Measurements from ENCODE around the gene AOX1. TPM values are rescaled to one million over a fixed set of nuclear protein-coding genes. Genes with fewer than 3 reads are reported as not detected.

The AOX1 gene
- total RNA-seq, 1 donor from 2014 or later: 2.1 TPM

DNA sequence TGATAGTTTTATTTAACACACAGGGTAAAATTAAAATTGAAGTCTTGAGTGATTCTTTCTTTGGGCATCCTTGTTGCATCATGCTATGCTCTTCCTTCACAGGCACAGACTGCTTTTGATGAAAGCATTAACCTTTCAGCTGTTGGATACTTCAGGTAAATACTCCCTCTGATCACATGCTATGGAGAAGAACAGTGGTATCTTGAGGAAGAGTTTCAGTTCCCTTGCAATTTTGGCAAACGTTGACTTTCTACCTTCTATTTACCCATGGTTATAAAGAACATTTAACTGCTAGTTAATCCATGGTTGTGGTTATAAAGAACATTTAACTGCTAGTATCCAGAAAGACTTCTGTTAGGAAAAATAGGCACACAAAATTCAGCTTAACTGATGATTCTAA, 75.7 kb downstream of the AOX1 start:
- no peak overlapping the region for H3K27ac ChIP-seq (ENCODE audit: low read depth, low read length)
- H3K4me1 ChIP-seq (ENCODE audit: control insufficient read depth in 3 of 3, insufficient read depth in 3 of 3, low read length in 3 of 3): no peaks in the 10 kb centered on the region
- H3K9ac ChIP-seq (ENCODE audit: low read depth in 1 of 3, low read length in 3 of 3): no peak overlapping the region
- no peak overlapping the region for H3K4me3 ChIP-seq (ENCODE audit: low read length in 3 of 3)
- H3K27me3 ChIP-seq (ENCODE audit: control insufficient read depth in 3 of 3, insufficient read depth in 3 of 3, low read length in 3 of 3): no peaks in the 10 kb centered on the region
- no peaks in the 10 kb centered on the region for H3K36me3 ChIP-seq (ENCODE audit: control insufficient read depth in 3 of 3, insufficient read depth in 3 of 3, low read length in 3 of 3)
- no peaks in the 10 kb centered on the region for H3K9me3 ChIP-seq (ENCODE audit: control insufficient read depth in 3 of 3, low read length in 3 of 3)

DNA sequence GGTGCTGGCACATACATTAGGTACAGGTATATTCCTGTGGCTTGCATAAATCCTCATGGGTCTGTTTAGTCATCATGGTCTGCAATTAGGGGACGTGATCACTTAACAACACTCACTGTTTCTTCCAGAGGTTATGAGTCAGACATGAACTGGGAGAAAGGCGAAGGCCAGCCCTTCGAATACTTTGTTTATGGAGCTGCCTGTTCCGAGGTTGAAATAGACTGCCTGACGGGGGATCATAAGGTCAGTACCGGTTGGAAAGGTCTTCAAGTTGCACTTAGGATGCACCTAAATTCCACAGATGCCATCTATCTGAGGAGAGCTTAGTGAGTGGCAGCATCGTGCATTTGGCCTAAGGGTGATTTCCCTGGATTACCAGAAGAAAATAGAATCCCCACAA, 76.9 kb downstream of the AOX1 start:
- Histone ChIP-seq H3K9ac (ENCODE audit: low read depth in 1 of 3, low read length in 3 of 3) (no peak overlapping the region), H3K27me3 (ENCODE audit: control insufficient read depth in 3 of 3, insufficient read depth in 3 of 3, low read length in 3 of 3) (no peaks in the 10 kb centered on the region), H3K27ac (ENCODE audit: low read depth, low read length) (no peak overlapping the region), H3K36me3 (ENCODE audit: control insufficient read depth in 3 of 3, insufficient read depth in 3 of 3, low read length in 3 of 3) (no peaks in the 10 kb centered on the region), H3K9me3 (ENCODE audit: control insufficient read depth in 3 of 3, low read length in 3 of 3) (no peaks in the 10 kb centered on the region), H3K4me3 (ENCODE audit: low read length in 3 of 3) (no peak overlapping the region), H3K4me1 (ENCODE audit: control insufficient read depth in 3 of 3, insufficient read depth in 3 of 3, low read length in 3 of 3) (no peaks in the 10 kb centered on the region)

DNA sequence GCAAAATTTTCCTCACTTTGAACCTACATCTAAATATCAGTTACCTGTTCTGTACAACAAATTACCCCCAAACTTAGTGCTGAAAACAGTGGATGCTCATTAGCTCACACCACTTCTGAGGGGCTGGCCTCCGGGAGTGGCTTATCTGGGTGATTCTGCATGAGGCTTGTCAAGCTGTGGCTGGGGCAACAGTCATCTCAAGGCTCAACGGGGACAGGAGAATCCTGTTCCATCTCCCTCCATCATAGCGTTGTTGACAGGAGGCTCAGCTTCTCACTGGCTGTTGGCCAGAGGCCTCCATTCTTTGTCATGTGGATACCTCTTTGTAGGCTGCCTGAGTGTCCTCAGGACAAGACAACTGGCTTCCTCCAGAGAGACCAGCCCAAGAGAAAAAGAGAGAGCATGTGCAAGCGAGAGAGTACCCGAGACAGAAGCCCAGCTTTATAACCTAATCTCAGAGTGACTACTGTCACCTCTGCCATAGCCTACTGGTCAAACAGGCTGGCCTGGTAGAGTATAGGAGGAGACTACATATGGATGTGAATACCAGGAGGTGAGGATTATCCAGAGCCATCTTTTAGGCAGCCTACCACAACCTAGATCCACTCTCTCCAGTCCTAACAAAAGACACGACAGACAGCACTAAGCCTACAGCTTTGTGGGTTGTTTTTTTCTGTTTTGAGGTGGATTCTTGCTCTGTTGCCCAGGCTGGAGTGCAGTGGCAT, 79.1 kb downstream of the AOX1 start:
- H3K27me3 ChIP-seq (ENCODE audit: control insufficient read depth in 3 of 3, insufficient read depth in 3 of 3, low read length in 3 of 3): no peaks in the 10 kb centered on the region
- H3K4me3 ChIP-seq (ENCODE audit: low read length in 3 of 3): no peak overlapping the region
- H3K9me3 ChIP-seq (ENCODE audit: control insufficient read depth in 3 of 3, low read length in 3 of 3): no peaks in the 10 kb centered on the region
- H3K4me1 ChIP-seq (ENCODE audit: control insufficient read depth in 3 of 3, insufficient read depth in 3 of 3, low read length in 3 of 3): no peaks in the 10 kb centered on the region
- no peak overlapping the region for H3K9ac ChIP-seq (ENCODE audit: low read depth in 1 of 3, low read length in 3 of 3)
- H3K36me3 ChIP-seq (ENCODE audit: control insufficient read depth in 3 of 3, insufficient read depth in 3 of 3, low read length in 3 of 3): no peaks in the 10 kb centered on the region
- no peak overlapping the region for H3K27ac ChIP-seq (ENCODE audit: low read depth, low read length)

DNA sequence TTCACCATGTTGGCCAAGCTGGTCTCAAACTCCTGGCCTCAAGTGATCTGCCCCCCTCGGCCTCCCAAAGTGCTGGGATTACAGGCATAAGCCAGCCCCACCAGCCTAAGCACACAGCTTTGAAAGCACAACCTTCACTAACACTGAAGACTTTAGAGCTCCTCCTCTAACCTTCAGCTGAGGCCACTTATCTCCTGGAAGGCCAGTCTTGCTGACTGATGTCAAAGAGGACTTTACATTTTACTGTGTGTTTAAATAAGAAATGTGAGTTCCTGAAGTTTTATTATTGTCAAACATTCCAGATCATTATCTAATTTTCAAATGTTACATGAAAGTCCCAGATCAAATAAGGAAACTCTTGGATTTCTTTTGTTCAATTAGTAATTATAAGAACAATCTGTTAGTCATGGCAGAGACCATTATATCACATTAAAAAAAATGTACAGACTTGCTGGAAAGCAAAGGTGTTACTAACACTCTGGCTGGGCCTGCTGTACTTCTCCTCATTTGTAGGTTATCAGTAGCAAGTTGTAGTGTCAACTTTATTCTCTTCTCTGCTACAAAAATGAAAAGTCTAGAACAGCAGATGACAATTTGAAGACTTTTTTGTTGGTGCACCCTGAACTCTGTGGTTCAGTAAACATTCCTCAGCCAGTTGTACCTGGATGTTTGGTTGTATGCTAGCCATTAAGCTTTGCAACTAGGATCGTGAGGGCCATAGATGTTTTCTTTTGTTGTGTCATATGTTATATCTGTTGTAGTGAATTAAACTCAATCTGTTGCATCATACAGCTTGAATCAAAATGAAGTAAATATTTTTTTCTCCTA, 80.0 kb downstream of the AOX1 start:
- Histone ChIP-seq H3K9me3 (ENCODE audit: control insufficient read depth in 3 of 3, low read length in 3 of 3) (no peaks in the 10 kb centered on the region), H3K4me3 (ENCODE audit: low read length in 3 of 3) (no peak overlapping the region), H3K4me1 (ENCODE audit: control insufficient read depth in 3 of 3, insufficient read depth in 3 of 3, low read length in 3 of 3) (no peaks in the 10 kb centered on the region), H3K27ac (ENCODE audit: low read depth, low read length) (no peak overlapping the region), H3K36me3 (ENCODE audit: control insufficient read depth in 3 of 3, insufficient read depth in 3 of 3, low read length in 3 of 3) (no peaks in the 10 kb centered on the region), H3K9ac (ENCODE audit: low read depth in 1 of 3, low read length in 3 of 3) (no peak overlapping the region), H3K27me3 (ENCODE audit: control insufficient read depth in 3 of 3, insufficient read depth in 3 of 3, low read length in 3 of 3) (no peaks in the 10 kb centered on the region)

- Histone ChIP-seq H3K4me3 (ENCODE audit: low read length in 3 of 3) (no peak overlapping the region), H3K27ac (ENCODE audit: low read depth, low read length) (no peak overlapping the region), H3K36me3 (ENCODE audit: control insufficient read depth in 3 of 3, insufficient read depth in 3 of 3, low read length in 3 of 3) (no peaks in the 10 kb centered on the region), H3K4me1 (ENCODE audit: control insufficient read depth in 3 of 3, insufficient read depth in 3 of 3, low read length in 3 of 3) (no peaks in the 10 kb centered on the region), H3K9me3 (ENCODE audit: control insufficient read depth in 3 of 3, low read length in 3 of 3) (no peaks in the 10 kb centered on the region), H3K9ac (ENCODE audit: low read depth in 1 of 3, low read length in 3 of 3) (no peak overlapping the region), H3K27me3 (ENCODE audit: control insufficient read depth in 3 of 3, insufficient read depth in 3 of 3, low read length in 3 of 3) (no peaks in the 10 kb centered on the region)
These were observed 81.6 kb downstream of the AOX1 start for GRCh38 chr2:200667413-200667812.

GRCh38 chr2:200668478-200668877, 82.7 kb downstream of the AOX1 start:
- no peak overlapping the region for H3K27ac ChIP-seq (ENCODE audit: low read depth, low read length)
- H3K4me3 ChIP-seq (ENCODE audit: low read length in 3 of 3): no peak overlapping the region
- no peaks in the 10 kb centered on the region for H3K4me1 ChIP-seq (ENCODE audit: control insufficient read depth in 3 of 3, insufficient read depth in 3 of 3, low read length in 3 of 3)
- H3K9me3 ChIP-seq (ENCODE audit: control insufficient read depth in 3 of 3, low read length in 3 of 3): no peaks in the 10 kb centered on the region
- H3K9ac ChIP-seq (ENCODE audit: low read depth in 1 of 3, low read length in 3 of 3): no peak overlapping the region
- H3K36me3 ChIP-seq (ENCODE audit: control insufficient read depth in 3 of 3, insufficient read depth in 3 of 3, low read length in 3 of 3): no peaks in the 10 kb centered on the region
- no peaks in the 10 kb centered on the region for H3K27me3 ChIP-seq (ENCODE audit: control insufficient read depth in 3 of 3, insufficient read depth in 3 of 3, low read length in 3 of 3)

GRCh38 chr2:200669308-200669707, 83.5 kb downstream of the AOX1 start:
- Histone ChIP-seq H3K36me3 (ENCODE audit: control insufficient read depth in 3 of 3, insufficient read depth in 3 of 3, low read length in 3 of 3) (no peaks in the 10 kb centered on the region), H3K27me3 (ENCODE audit: control insufficient read depth in 3 of 3, insufficient read depth in 3 of 3, low read length in 3 of 3) (no peaks in the 10 kb centered on the region), H3K9ac (ENCODE audit: low read depth in 1 of 3, low read length in 3 of 3) (no peak overlapping the region), H3K9me3 (ENCODE audit: control insufficient read depth in 3 of 3, low read length in 3 of 3) (no peaks in the 10 kb centered on the region), H3K4me3 (ENCODE audit: low read length in 3 of 3) (no peak overlapping the region), H3K27ac (ENCODE audit: low read depth, low read length) (no peak overlapping the region), H3K4me1 (ENCODE audit: control insufficient read depth in 3 of 3, insufficient read depth in 3 of 3, low read length in 3 of 3) (no peaks in the 10 kb centered on the region)

DNA sequence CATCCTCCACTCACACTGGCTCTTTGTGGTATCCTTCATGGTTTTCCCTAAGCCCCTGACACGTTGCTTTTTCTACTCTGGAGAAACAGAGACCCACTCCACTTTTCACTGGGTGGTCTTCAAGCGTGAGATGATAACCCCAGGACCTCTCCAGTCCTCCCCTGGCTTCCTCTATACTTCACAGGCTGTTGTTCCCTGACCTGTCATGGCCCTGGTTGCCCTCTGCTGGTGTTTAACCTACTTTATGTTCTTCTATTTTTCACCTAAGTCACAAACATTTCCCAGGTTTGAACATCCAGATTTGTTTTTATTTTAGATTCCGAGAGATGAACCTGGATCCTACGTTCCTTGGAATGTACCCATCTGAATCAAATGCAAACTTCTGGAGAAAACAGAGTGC, 84.5 kb downstream of the AOX1 start:
- Histone ChIP-seq H3K9ac (ENCODE audit: low read depth in 1 of 3, low read length in 3 of 3) (no peak overlapping the region), H3K36me3 (ENCODE audit: control insufficient read depth in 3 of 3, insufficient read depth in 3 of 3, low read length in 3 of 3) (no peaks in the 10 kb centered on the region), H3K4me1 (ENCODE audit: control insufficient read depth in 3 of 3, insufficient read depth in 3 of 3, low read length in 3 of 3) (no peaks in the 10 kb centered on the region), H3K27ac (ENCODE audit: low read depth, low read length) (no peak overlapping the region), H3K9me3 (ENCODE audit: control insufficient read depth in 3 of 3, low read length in 3 of 3) (no peaks in the 10 kb centered on the region), H3K27me3 (ENCODE audit: control insufficient read depth in 3 of 3, insufficient read depth in 3 of 3, low read length in 3 of 3) (peaks cover 0 to 2% (median 0%) of the 10 kb centered on the region in 3 donors), H3K4me3 (ENCODE audit: low read length in 3 of 3) (no peak overlapping the region)

- Histone ChIP-seq H3K9ac (ENCODE audit: low read depth in 1 of 3, low read length in 3 of 3) (no peak overlapping the region), H3K4me1 (ENCODE audit: control insufficient read depth in 3 of 3, insufficient read depth in 3 of 3, low read length in 3 of 3) (no peaks in the 10 kb centered on the region), H3K9me3 (ENCODE audit: control insufficient read depth in 3 of 3, low read length in 3 of 3) (no peaks in the 10 kb centered on the region), H3K27me3 (ENCODE audit: control insufficient read depth in 3 of 3, insufficient read depth in 3 of 3, low read length in 3 of 3) (peaks cover 0 to 2% (median 0%) of the 10 kb centered on the region in 3 donors), H3K36me3 (ENCODE audit: control insufficient read depth in 3 of 3, insufficient read depth in 3 of 3, low read length in 3 of 3) (no peaks in the 10 kb centered on the region), H3K27ac (ENCODE audit: low read depth, low read length) (no peak overlapping the region), H3K4me3 (ENCODE audit: low read length in 3 of 3) (no peak overlapping the region)
These were observed 84.9 kb downstream of the AOX1 start for GRCh38 chr2:200670751-200671150.

- Histone ChIP-seq H3K36me3 (ENCODE audit: control insufficient read depth in 3 of 3, insufficient read depth in 3 of 3, low read length in 3 of 3) (no peaks in the 10 kb centered on the region), H3K4me1 (ENCODE audit: control insufficient read depth in 3 of 3, insufficient read depth in 3 of 3, low read length in 3 of 3) (peaks cover 0 to 3% (median 3%) of the 10 kb centered on the region in 3 donors), H3K9ac (ENCODE audit: low read depth in 1 of 3, low read length in 3 of 3) (no peak overlapping the region), H3K4me3 (ENCODE audit: low read length in 3 of 3) (no peak overlapping the region), H3K27ac (ENCODE audit: low read depth, low read length) (no peak overlapping the region), H3K9me3 (ENCODE audit: control insufficient read depth in 3 of 3, low read length in 3 of 3) (no peaks in the 10 kb centered on the region), H3K27me3 (ENCODE audit: control insufficient read depth in 3 of 3, insufficient read depth in 3 of 3, low read length in 3 of 3) (peaks cover 0 to 2% (median 0%) of the 10 kb centered on the region in 3 donors)
These were observed 87.4 kb downstream of the AOX1 start for GRCh38 chr2:200673191-200673590.

Measured in skeletal muscle tissue (tissue), 4 donors.